ENCODE measurements around the gene B3GNT7. TPM values are rescaled to one million over a fixed set of nuclear protein-coding genes. Genes with fewer than 3 reads are reported as not detected.

The B3GNT7 gene
- total RNA-seq, 1 experiment from 2014 or later = 8.9 TPM

- no peak overlapping the region for H3K27ac Mint-ChIP-seq (ENCODE audit: unreplicated experiment)
- DNase-seq = no peak
- TF ChIP-seq, protein P1, sequence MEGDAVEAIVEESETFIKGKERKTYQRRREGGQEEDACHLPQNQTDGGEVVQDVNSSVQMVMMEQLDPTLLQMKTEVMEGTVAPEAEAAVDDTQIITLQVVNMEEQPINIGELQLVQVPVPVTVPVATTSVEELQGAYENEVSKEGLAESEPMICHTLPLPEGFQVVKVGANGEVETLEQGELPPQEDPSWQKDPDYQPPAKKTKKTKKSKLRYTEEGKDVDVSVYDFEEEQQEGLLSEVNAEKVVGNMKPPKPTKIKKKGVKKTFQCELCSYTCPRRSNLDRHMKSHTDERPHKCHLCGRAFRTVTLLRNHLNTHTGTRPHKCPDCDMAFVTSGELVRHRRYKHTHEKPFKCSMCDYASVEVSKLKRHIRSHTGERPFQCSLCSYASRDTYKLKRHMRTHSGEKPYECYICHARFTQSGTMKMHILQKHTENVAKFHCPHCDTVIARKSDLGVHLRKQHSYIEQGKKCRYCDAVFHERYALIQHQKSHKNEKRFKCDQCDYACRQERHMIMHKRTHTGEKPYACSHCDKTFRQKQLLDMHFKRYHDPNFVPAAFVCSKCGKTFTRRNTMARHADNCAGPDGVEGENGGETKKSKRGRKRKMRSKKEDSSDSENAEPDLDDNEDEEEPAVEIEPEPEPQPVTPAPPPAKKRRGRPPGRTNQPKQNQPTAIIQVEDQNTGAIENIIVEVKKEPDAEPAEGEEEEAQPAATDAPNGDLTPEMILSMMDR (IDR thresholded peaks at IDR 0.05; ENCODE audit: unreplicated experiment) = no peak
- peaks cover 22% of the 10 kb centered on the region for H3K36me3 Mint-ChIP-seq (ENCODE audit: insufficient read depth, unreplicated experiment)
- CTCF ChIA-PET = interaction anchor here (1.2 to 2.0 kb wide), 2 partner anchors 9 to 114 kb away, joined by 3 to 6 read pairs; no protein-coding TSS in a partner anchor
- peaks cover 17% of the 10 kb centered on the region for H3K4me1 Mint-ChIP-seq (ENCODE audit: low read depth, unreplicated experiment)
- intact Hi-C loops (cut with micrococcal nuclease; ENCODE audit: unreplicated experiment) = loop anchor here (1.0 to 10.0 kb wide), 3 partner anchors 184 to 566 kb away; no protein-coding TSS in a partner anchor
- H3K27me3 Mint-ChIP-seq (ENCODE audit: unreplicated experiment) = no peaks in the 10 kb centered on the region
- peak overlapping the region; percentile 66 for H3K4me3 Mint-ChIP-seq (ENCODE audit: low read depth, unreplicated experiment)
- BruUV-seq (replicated peaks) = no TSS peak
- peaks cover 6% of the 10 kb centered on the region for H3K9me3 Mint-ChIP-seq (ENCODE audit: low read depth, unreplicated experiment)
Measured at GRCh38 chr2:231411237-231411636, 15.7 kb downstream of the B3GNT7 start.

- H3K9me3 Mint-ChIP-seq (ENCODE audit: low read depth, unreplicated experiment) = peaks cover 6% of the 10 kb centered on the region
- peaks cover 22% of the 10 kb centered on the region for H3K36me3 Mint-ChIP-seq (ENCODE audit: insufficient read depth, unreplicated experiment)
- CTCF ChIA-PET = interaction anchor here (0.7 to 2.0 kb wide), 8 partner anchors 9 to 308 kb away, joined by 3 to 8 read pairs (median 4); partner anchors contain the start of gene NCL
- peaks cover 17% of the 10 kb centered on the region for H3K4me1 Mint-ChIP-seq (ENCODE audit: low read depth, unreplicated experiment)
- intact Hi-C loops (cut with micrococcal nuclease; ENCODE audit: unreplicated experiment) = loop anchor here (1.0 to 10.0 kb wide), 4 partner anchors 115 to 567 kb away; no protein-coding TSS in a partner anchor
- DNase-seq = peak; percentile 95
- H3K4me3 Mint-ChIP-seq (ENCODE audit: low read depth, unreplicated experiment) = peak overlapping the region; percentile 66
- no TSS peak for BruUV-seq (replicated peaks)
- H3K27me3 Mint-ChIP-seq (ENCODE audit: unreplicated experiment) = no peaks in the 10 kb centered on the region
- no peak overlapping the region for H3K27ac Mint-ChIP-seq (ENCODE audit: unreplicated experiment)
- TF ChIP-seq, protein P1 (IDR thresholded peaks at IDR 0.05; ENCODE audit: unreplicated experiment) = peak; percentile 91
Measured at GRCh38 chr2:231411831-231412617, 16.5 kb downstream of the B3GNT7 start.

DNA sequence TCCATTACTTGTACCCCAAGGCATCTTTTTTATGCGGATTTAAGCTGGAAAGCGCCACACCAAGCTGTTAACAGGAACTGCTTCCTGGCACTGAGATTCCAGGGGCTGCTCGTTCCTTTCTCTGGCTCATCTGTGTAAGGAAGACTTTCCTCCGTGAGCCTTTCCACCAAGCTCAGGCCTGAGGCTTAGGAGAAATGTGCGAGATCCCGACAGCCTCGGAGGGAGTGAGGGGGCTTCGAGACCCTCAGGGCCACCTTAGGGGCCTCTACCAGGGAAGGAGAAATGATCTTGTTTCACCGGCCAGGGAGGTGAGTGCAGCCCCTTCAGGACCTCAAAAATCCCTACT, 17.1 kb downstream of the B3GNT7 start:
- H3K4me1 Mint-ChIP-seq (ENCODE audit: low read depth, unreplicated experiment) = peaks cover 17% of the 10 kb centered on the region
- H3K9me3 Mint-ChIP-seq (ENCODE audit: low read depth, unreplicated experiment) = peaks cover 6% of the 10 kb centered on the region
- CTCF ChIA-PET = interaction anchor here (0.7 to 2.0 kb wide), 6 partner anchors 16 to 309 kb away, joined by 3 to 8 read pairs (median 5); partner anchors contain the start of gene NCL
- DNase-seq = no peak
- BruUV-seq (replicated peaks) = no TSS peak
- H3K27ac Mint-ChIP-seq (ENCODE audit: unreplicated experiment) = no peak overlapping the region
- intact Hi-C loops (cut with micrococcal nuclease; ENCODE audit: unreplicated experiment) = loop anchor here (2.0 to 10.0 kb wide), 3 partner anchors 116 to 568 kb away; no protein-coding TSS in a partner anchor
- no peaks in the 10 kb centered on the region for H3K27me3 Mint-ChIP-seq (ENCODE audit: unreplicated experiment)
- H3K36me3 Mint-ChIP-seq (ENCODE audit: insufficient read depth, unreplicated experiment) = peaks cover 22% of the 10 kb centered on the region
- TF ChIP-seq, protein P1 (IDR thresholded peaks at IDR 0.05; ENCODE audit: unreplicated experiment) = no peak
- H3K4me3 Mint-ChIP-seq (ENCODE audit: low read depth, unreplicated experiment) = peak overlapping the region; percentile 66

- Mint-ChIP-seq H3K27me3 (ENCODE audit: unreplicated experiment) (no peaks in the 10 kb centered on the region), H3K27ac (ENCODE audit: unreplicated experiment) (no peak overlapping the region), H3K4me3 (ENCODE audit: low read depth, unreplicated experiment) (no peak overlapping the region), H3K9me3 (ENCODE audit: low read depth, unreplicated experiment) (peaks cover 3% of the 10 kb centered on the region), H3K4me1 (ENCODE audit: low read depth, unreplicated experiment) (peaks cover 17% of the 10 kb centered on the region), H3K36me3 (ENCODE audit: insufficient read depth, unreplicated experiment) (peaks cover 22% of the 10 kb centered on the region)
- intact Hi-C loops (cut with micrococcal nuclease; ENCODE audit: unreplicated experiment) = loop anchor here (2.0 to 10.0 kb wide), 3 partner anchors 117 to 569 kb away; no protein-coding TSS in a partner anchor
- CTCF ChIA-PET = interaction anchor here (1.9 kb wide), 1 partner anchor 309 kb away, joined by 7 read pairs; no protein-coding TSS in a partner anchor
- TF ChIP-seq, protein P1 (IDR thresholded peaks at IDR 0.05; ENCODE audit: unreplicated experiment) = no peak
- BruUV-seq (replicated peaks) = no TSS peak
- DNase-seq = no peak
Measured at GRCh38 chr2:231413456-231413855, 17.9 kb downstream of the B3GNT7 start.
